Skeletal muscle tissue (tissue), 4 donors: ENCODE measurements around the gene DKK3. TPM values are rescaled to one million over a fixed set of nuclear protein-coding genes. Genes with fewer than 3 reads are reported as not detected.

ENCODE experiments used
- H3K27ac ChIP-seq: one replicate; pipeline ENCODE4 v1.7.0; 2013; ENCODE audit warnings: mild to moderate bottlenecking, low read depth, low read length, inconsistent platforms
- H3K27me3 ChIP-seq, 3 donors: one replicate each; pipeline ENCODE4 v1.7.0; 2013; ENCODE audit warnings: low read length in 3 of 3; ENCODE audit not compliant: control insufficient read depth in 3 of 3, insufficient read depth in 3 of 3
- H3K36me3 ChIP-seq, 3 donors: one replicate each; pipeline ENCODE4 v1.7.0; 2013; ENCODE audit warnings: low read length in 3 of 3; ENCODE audit not compliant: control insufficient read depth in 3 of 3, insufficient read depth in 3 of 3
- H3K4me1 ChIP-seq, 3 donors: one replicate each; pipeline ENCODE4 v1.7.0; 2013; ENCODE audit warnings: low read length in 3 of 3, mild to moderate bottlenecking in 3 of 3; ENCODE audit not compliant: control insufficient read depth in 3 of 3, insufficient read depth in 3 of 3
- H3K4me3 ChIP-seq, 3 donors: one replicate each; pipeline ENCODE4 v1.7.0; 2013; ENCODE audit warnings: low read length in 3 of 3
- H3K9ac ChIP-seq, 3 donors: one replicate each; pipeline ENCODE4 v1.7.0; 2013; ENCODE audit warnings: low read length in 3 of 3, mild to moderate bottlenecking in 3 of 3, moderate library complexity in 2 of 3, low read depth in 1 of 3
- H3K9me3 ChIP-seq, 3 donors: one replicate each; pipeline ENCODE4 v1.7.0; 2013; ENCODE audit warnings: low read length in 3 of 3; ENCODE audit not compliant: control insufficient read depth in 3 of 3
- total RNA-seq: library from RNA; depleted of rRNA; stranded (reverse); fragments of >200 nt; gene quantifications from one replicate; pipeline ENCODE4 v1.2.3, GENCODE V29; 2014
- donor health status: Osteomylitis.

DKK3 gene
- total RNA-seq, 1 donor from 2014 or later: 56.4 TPM

DNA sequence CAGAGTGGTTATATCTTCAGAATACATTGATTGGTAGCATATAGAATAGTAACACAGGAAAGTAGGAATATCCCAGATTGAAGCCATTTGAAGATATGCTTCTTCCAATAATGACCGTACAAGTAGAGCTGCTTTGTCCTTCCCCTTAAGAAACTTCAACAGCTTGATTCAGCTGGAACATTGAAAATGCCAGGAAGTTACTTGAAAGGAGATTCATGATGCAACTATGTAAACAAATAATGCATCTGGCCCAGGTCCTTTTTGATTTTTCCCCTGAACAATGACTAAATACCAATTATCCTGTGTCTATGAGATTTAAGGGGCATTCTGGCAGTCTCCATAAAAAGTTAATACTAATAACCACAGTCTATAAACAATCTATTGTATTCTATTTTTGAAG is 3.0 kb downstream of the DKK3 start:
- Histone ChIP-seq H3K4me1 (peaks cover 10 to 16% (median 14%) of the 10 kb centered on the region in 3 donors), H3K9ac (no peak overlapping the region), H3K9me3 (no peaks in the 10 kb centered on the region), H3K27me3 (peaks cover 18 to 44% (median 27%) of the 10 kb centered on the region in 3 donors), H3K27ac (no peak overlapping the region), H3K36me3 (no peaks in the 10 kb centered on the region), H3K4me3 (no peak overlapping the region)

DNA sequence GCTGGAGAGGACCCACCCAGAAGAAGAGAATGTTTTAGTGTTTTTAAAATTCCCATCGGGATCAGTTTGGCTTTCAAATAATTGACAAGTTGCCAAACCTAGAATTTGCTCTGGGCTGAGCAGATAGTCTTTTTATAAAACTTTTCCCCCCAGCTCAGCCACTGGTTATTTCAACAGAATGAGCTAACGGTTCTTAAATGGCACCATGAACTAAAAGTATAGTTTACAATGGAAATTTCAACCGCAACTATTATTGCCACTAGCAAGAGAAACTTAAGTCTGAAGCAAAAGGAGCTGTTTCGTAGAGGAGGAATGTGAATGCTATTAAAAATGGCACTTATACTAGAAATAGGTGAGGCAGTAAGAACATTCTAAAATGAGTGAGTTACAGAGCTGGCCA is 3.4 kb downstream of the DKK3 start:
- Histone ChIP-seq H3K27ac (no peak overlapping the region), H3K27me3 (peaks cover 15 to 41% (median 27%) of the 10 kb centered on the region in 3 donors), H3K9ac (no peak overlapping the region), H3K4me3 (no peak overlapping the region), H3K36me3 (no peaks in the 10 kb centered on the region), H3K4me1 (peaks cover 10 to 16% (median 14%) of the 10 kb centered on the region in 3 donors), H3K9me3 (no peaks in the 10 kb centered on the region)

DNA sequence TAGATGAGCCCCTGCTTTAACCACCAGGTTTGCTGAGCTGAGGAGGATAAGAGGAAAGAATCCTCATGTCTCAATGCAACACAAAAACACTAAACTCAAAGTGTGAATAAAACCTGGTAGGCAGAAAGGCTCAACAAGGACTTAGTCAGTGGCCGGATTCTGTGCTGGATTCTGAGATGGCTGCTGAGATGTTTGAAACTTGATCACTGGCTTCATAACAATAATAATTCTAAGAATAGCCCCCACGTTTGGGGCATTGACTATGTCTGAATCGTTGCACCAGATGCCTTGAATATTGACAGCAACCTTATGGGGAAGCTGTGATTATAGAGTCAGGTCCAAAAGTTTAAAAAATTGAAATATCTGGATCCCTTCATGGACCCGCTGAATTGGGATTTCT is 4.6 kb downstream of the DKK3 start:
- no peak overlapping the region for H3K27ac ChIP-seq
- no peak overlapping the region for H3K4me3 ChIP-seq
- peaks cover 10 to 16% (median 14%) of the 10 kb centered on the region in 3 donors for H3K4me1 ChIP-seq
- no peaks in the 10 kb centered on the region for H3K36me3 ChIP-seq
- no peak overlapping the region for H3K9ac ChIP-seq
- H3K9me3 ChIP-seq: no peaks in the 10 kb centered on the region
- peaks cover 8 to 32% (median 20%) of the 10 kb centered on the region in 3 donors for H3K27me3 ChIP-seq

DNA sequence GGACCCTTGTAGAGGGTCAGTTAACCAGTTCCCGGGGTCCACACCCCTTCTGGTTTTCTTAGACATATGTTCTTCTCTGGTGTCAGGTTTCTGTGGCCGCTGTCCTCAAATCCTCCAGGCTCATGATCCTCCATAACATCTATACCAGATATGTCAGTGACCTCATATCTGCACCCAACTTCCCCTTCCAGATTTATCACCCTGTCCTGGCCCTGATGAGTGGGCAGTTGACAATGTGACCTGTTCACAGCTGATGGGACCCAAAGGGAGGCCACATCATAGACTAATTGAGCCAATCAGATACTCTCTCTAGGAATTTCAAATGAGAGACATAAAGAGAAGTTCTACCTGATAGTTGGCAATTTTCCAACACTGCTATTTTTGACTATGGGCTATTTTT is 5.1 kb downstream of the DKK3 start:
- no peaks in the 10 kb centered on the region for H3K9me3 ChIP-seq
- H3K36me3 ChIP-seq: no peaks in the 10 kb centered on the region
- no peak overlapping the region for H3K27ac ChIP-seq
- H3K4me3 ChIP-seq: no peak overlapping the region
- H3K9ac ChIP-seq: no peak overlapping the region
- peaks cover 9 to 16% (median 14%) of the 10 kb centered on the region in 3 donors for H3K4me1 ChIP-seq
- peaks cover 8 to 30% (median 20%) of the 10 kb centered on the region in 3 donors for H3K27me3 ChIP-seq

DNA sequence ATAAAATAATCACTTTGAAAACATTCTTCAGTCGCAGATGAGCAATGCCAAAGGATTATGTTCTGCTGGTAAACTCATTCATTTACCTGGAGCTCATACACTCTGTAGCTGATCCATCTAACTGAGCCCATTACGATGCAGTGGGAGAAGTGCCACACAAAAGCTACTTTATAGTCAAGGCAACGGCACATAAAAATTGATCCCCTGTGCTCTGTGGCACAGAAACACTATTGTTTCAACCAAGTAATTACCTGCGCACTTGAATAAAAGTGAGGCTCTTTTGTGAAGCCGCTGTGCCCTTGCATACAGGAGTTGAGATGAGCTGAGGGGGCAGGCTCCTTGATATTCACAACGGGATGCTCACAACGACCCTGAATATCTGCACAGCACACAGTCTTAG is 7.2 kb downstream of the DKK3 start:
- Histone ChIP-seq H3K9ac (no peak overlapping the region), H3K4me1 (peaks cover 2 to 3% (median 3%) of the 10 kb centered on the region in 3 donors), H3K4me3 (no peak overlapping the region), H3K36me3 (no peaks in the 10 kb centered on the region), H3K9me3 (no peaks in the 10 kb centered on the region), H3K27me3 (peaks cover 0 to 25% (median 8%) of the 10 kb centered on the region in 3 donors), H3K27ac (no peak overlapping the region)

DNA sequence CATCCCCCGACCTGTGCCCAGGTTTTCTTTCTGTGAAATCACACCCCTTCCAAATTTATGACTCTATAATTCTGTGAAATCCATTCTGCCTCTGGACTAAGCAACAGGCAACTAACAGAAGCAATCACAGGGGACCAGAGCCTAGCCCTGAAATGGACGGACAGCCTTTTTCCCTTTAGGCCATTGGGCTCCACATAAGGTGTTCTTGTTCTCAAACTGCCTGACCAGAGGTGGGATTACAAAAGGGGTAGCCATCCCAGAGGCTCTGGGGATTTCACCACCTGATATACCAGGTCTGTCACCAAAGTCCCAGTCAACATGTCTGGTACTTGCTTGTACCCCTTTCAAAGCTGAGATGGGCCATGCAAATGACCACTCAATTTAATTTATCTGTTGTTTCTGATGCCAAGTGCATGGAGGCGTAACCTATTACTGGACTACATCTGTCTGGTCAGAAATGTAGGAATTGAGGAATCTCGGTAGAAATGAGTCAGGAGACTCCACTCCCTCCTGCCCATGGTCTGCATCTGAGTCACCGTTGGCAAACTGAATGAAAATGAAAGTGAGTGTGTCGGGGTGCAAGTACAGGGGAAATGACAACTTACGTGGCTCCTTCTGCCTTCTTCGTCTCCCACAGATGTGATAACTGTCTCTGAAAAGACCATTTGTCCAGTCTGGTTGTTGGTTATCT is 10.2 kb downstream of the DKK3 start:
- H3K9ac ChIP-seq: no peak overlapping the region
- no peaks in the 10 kb centered on the region for H3K36me3 ChIP-seq
- H3K4me1 ChIP-seq: no peaks in the 10 kb centered on the region
- peaks cover 0 to 17% (median 8%) of the 10 kb centered on the region in 3 donors for H3K27me3 ChIP-seq
- H3K9me3 ChIP-seq: no peaks in the 10 kb centered on the region
- no peak overlapping the region for H3K27ac ChIP-seq
- H3K4me3 ChIP-seq: no peak overlapping the region

DNA sequence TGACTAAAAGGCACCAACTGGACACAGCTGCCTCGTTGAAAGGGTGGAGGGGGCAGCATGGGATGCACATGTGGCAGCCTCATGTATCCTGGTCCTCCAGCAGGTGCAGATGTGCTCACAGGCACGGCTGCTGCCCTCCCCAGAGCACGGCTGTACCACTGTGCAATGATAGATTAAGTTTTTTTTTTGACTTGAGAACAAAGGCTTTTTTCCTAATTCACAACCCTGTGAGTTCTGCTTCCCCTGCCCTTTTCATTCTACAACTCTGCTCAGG is 11.4 kb downstream of the DKK3 start:
- Histone ChIP-seq H3K27me3 (peaks cover 0 to 17% (median 8%) of the 10 kb centered on the region in 3 donors), H3K9me3 (no peaks in the 10 kb centered on the region), H3K27ac (no peak overlapping the region), H3K9ac (no peak overlapping the region), H3K4me3 (no peak overlapping the region), H3K36me3 (no peaks in the 10 kb centered on the region), H3K4me1 (no peaks in the 10 kb centered on the region)

DNA sequence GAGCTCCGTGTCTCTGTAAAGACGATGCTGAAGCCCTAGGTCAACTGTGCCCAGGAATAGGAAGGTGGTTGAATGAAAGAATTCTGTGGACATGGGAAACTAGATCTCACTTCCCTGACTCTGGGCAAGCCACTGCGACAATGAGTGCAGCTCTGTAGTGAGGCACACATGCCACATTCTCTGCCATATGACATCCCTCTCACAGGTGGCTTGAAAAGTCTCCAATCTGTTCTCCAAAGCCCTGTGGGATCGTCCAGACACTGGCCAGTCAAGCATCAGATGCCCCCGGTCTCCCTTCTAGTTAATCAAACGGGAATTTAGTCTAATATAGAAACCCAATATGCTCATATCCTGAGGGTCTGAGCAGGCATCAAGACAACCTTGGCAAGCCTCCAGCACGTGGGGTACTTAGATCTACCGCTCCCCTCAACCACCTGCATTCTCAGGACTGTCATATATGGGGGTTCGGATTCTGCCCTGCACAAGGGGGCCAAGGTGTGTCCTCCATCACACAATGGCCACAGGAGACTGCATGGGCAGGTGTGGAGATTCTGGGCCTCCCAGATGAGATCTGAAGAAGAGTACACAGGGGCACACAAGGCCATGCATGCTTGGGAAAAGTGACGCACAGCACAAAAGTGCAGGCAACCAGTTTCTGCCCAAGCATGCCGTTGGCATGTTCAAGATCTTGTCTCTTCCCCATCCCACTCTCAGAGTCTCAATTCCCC is 11.9 kb downstream of the DKK3 start:
- no peak overlapping the region for H3K9ac ChIP-seq
- no peak overlapping the region for H3K27ac ChIP-seq
- H3K4me3 ChIP-seq: no peak overlapping the region
- no peaks in the 10 kb centered on the region for H3K9me3 ChIP-seq
- H3K36me3 ChIP-seq: no peaks in the 10 kb centered on the region
- H3K27me3 ChIP-seq: peaks cover 0 to 17% (median 8%) of the 10 kb centered on the region in 3 donors
- no peaks in the 10 kb centered on the region for H3K4me1 ChIP-seq

DNA sequence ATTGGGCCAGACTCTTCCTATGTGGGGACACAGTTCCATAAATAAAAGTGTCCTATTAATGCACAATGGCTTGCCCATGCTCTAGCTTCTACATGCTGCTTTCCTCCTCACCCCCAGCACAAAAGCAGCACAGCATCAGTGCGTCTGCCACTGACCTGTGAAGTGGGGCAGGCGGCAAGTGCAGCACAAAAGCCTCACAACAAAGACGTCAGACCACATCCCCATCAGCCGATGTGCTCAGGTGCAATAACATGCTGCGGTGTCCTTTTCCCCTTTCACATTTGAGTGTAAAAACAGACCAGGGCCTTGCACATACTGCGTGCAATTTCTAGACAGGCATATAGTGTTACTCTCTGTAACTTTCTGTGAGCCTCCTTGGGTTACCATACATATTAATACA is 12.8 kb downstream of the DKK3 start:
- Histone ChIP-seq H3K9me3 (peaks cover 0 to 2% (median 0%) of the 10 kb centered on the region in 3 donors), H3K4me3 (no peak overlapping the region), H3K4me1 (no peaks in the 10 kb centered on the region), H3K9ac (no peak overlapping the region), H3K27ac (no peak overlapping the region), H3K27me3 (peaks cover 0 to 17% (median 8%) of the 10 kb centered on the region in 3 donors), H3K36me3 (no peaks in the 10 kb centered on the region)

DNA sequence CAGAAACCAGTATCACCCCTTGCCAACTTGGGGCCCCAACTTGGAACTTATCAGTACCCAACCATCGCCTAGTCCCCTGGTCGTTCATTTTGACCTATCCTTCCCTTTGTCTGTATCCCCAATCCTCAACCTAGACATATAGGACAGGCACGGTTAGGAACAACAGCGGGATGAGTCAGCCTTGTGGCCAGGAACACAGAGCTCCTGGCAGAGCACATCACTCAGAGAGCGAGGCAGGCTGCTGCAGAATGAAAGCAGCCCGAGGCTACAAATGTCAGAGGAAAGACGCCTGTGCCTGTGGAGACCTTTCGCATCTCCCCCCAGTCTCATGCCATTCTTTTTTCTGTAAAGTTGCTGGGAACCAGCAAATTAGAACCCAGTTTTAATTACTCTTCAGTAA is 14.6 kb downstream of the DKK3 start:
- H3K9me3 ChIP-seq: peaks cover 0 to 2% (median 0%) of the 10 kb centered on the region in 3 donors
- no peaks in the 10 kb centered on the region for H3K36me3 ChIP-seq
- H3K4me3 ChIP-seq: no peak overlapping the region
- peaks cover 0 to 17% (median 8%) of the 10 kb centered on the region in 3 donors for H3K27me3 ChIP-seq
- H3K27ac ChIP-seq: no peak overlapping the region
- H3K9ac ChIP-seq: no peak overlapping the region
- H3K4me1 ChIP-seq: peaks cover 0 to 3% (median 0%) of the 10 kb centered on the region in 3 donors
